T-helper 2 cell (primary cell): ENCODE results near the gene CFDP1.

Experiments
- DNase-seq, 5 experiments: peaks; one replicate each; pipeline versions ENCODE4 v3.0.0 to v3.0.0-alpha.2; 2012 to 2022

The CFDP1 gene

DNA sequence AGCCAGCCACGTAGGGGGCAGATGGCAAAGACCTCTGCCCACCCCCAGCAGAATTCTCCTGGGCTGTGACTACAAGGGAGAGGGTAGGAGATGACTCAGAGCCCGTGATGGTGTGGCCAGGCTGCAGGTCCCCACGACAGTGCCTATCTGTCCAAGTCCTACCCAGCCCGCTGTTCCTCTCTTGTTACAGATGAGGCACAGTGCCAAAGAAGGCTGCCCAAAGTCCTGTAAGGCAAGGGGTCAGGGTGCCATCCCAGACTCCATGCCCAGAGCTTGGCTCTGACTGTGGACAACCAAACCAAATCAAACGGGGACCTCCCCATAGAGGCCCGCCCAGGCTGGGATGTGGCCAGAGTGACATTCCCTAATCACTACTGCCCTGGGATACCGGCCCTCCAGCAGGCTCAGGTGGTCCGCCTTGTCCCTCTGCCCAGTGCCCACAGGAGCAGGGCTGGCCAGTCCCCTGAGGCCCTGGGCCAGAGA is 169.3 kb downstream of the CFDP1 start:
- DNase-seq, result no peak

DNA sequence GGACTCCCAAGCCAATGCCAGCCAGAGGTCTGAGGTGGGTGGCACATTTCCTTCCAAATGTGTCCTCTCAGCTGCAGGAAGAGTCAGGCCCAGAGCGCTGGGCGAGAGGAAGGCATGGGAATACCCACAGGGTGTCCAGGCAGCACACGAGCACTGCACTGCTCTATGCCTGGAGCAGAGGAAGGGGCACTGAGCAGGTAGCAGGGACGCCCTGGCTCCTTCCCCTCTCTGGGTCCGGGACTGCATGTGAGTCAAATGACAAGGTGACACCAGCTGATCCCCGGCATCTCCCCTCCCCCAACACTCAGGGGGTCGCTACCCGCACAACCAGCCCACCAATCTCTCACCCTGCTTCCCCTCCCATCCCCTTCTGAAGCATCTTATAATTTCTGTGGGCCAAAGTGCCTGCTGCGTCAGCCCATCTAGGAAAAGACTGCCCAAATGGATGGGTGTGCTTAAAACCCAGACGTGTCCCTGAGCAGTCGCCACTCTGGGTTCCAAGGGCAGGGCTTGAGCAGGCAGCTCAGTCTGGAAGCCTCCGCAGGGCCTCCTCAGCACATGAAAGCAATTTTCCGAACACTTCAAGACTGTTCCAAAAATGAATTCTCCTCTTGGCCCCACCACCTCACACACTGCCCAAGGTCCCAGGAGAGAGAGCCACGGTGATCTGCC is 169.9 kb downstream of the CFDP1 start:
- no peak for DNase-seq

DNA sequence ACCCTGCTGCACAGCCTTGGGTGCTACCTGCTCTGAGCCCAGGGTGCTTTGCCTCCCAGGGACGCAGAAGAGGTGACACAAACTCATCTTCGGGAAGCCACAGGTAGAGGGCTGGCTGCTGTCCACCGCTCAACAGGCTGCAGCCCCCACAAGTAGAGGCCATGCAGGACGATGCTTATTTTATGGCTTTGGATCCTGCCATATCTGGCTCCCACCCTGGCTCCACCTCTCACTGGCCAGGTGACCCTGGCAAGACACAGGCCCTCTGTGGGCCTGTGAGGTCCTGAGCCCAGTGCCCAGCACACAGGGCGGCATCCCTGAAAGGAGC is 170.5 kb downstream of the CFDP1 start:
- no peak for DNase-seq

DNA sequence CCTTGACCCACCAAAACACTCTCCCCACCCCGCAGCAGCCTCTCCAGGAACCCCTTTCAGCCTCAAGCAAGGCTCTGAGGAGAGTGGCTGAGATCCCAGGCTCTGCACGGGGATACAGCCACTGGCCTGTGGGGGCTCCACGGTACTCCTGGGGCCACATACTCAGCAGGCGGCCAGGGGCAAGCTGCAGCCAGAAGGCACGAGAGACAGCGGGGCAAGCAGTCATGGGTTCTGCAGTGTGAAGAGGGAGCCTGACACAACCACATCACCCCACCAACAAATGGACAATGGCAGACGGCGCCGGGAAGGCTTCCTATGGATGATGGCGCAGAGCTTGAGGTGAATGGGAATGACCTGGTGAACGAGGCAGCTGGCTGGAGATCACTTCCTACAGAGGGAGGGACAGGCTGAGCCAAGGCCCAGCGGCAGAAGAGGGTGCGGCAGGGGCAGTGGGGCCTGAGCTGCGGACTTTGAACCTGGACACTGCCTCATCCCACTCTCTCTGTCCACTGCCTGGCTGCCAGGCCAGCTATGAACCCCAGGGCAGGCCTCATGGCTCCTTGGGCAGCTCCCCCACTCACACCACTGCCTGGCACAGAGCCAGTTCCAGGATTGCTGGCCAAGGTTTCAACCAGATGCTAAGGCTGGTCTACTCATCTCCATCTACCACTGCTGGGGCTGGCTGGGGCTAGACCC is 171.1 kb downstream of the CFDP1 start:
- DNase-seq, result no peak

DNA sequence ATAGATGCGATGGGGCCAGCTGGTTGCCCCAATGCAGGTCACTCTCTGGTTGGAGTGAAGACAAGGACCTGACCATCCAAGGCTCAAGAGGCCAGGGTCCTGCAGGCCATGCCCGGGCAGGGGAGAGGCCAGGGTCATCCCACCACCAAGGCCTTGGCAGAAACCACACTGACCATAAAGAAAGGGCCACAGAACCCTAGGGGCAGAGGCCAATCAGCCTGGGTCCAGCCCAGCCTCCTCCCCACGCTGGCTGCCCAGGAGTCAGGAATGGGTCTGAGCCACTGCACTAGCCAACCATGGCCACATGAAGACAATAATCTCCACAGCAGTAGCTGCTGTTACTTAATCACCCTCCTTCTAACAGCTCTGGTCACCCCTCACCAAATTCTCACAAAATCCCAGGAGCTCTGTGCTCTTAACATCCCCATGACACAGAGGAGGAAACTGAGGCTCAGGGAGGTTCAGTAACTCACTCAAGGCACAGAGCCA is 171.7 kb downstream of the CFDP1 start:
- no peak for DNase-seq

DNA sequence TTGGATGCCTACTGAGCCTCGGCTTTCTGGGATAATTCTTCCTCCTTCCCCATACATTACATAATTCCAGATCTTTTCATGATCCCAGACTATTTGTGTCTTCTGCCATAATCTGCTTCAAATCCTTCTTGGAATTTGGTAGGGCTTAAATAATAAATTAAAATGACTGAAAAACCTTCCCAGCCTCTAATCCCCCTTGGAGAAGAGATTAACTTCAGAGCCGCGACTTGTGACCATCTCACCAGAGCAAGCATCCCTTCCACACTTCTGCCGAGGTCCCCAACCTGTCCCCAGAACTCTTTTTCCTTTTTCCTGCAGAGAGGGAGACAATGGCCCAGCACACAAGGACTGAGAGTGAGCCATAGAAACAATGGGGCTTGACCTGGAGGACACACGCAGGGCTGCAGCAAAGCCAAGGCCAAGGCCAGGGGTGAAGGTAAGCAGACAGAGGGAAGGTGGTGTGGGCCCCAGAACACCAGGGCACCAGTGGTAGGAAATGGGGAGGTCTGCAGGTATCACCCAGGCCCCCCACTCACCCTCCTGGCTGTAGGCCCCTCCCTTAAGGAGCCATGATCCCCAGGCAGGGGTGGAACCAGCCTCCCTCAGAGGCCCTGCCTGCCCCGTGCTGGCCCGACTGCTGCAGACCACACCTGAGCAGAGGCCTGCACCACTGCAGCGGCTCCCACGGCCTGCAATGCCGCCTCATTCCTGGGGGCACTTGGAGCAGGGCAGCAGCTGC is 172.3 kb downstream of the CFDP1 start:
- DNase-seq, result no peak

DNA sequence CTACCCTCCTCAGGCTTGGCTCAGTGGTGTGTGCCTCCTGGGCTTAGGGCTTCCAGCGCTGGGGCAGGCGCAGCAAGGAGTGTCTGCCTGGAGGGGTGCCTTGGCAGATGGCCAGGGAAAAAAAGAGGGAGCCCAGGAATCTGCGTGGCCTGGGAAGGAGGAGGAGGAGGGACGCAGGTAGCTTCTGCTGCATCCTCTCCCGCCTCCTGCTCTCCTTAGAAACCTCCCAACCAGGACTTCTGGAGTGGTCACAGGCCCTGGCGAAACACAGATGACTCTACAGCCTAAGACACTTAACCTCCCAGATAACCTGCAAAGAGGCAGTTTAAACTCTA is 174.5 kb downstream of the CFDP1 start:
- no peak for DNase-seq

DNA sequence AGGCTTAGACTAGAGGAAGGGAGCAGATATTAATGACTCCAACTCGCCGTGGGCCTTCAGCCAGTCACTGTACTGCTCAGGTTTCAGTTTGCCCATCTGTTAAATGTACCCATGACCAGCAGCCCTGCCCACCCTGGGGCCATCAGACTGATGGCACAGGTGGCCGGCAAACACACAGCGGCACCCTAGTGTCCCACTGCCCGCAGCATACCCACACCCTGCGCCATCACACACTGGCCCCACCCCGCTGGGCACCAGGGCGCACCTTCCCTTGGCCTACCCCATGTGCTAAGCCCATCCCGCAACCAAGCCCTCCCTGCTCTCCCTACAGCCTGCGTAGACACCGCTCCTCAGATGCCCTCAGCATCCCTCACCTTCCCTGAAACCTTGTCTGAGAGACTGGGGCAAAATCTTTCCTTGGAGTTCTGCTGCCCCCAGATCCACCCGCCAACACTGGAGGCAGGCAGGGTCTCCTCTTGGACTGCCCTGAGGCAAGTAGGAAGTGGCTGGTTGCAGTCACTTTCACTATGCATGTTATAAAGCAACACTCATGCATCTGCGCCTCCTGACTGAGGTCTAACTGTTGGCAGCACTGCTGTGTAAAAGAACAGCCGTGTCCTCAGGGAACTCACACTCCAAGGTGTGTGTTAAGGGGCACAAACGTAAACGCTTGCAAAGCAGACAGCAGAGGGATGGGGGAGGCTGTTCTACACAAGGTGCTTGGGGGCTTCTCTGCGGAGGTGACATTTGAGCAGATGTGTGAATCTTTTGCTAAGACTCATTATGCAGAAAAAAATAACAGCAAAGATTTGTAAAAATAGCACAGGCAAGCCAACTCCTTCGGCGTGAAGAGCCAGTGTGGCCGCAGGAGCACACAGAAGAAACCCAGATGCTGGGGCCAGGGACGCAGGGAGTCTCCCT is 175.2 kb downstream of the CFDP1 start:
- DNase-seq, result no peak

DNA sequence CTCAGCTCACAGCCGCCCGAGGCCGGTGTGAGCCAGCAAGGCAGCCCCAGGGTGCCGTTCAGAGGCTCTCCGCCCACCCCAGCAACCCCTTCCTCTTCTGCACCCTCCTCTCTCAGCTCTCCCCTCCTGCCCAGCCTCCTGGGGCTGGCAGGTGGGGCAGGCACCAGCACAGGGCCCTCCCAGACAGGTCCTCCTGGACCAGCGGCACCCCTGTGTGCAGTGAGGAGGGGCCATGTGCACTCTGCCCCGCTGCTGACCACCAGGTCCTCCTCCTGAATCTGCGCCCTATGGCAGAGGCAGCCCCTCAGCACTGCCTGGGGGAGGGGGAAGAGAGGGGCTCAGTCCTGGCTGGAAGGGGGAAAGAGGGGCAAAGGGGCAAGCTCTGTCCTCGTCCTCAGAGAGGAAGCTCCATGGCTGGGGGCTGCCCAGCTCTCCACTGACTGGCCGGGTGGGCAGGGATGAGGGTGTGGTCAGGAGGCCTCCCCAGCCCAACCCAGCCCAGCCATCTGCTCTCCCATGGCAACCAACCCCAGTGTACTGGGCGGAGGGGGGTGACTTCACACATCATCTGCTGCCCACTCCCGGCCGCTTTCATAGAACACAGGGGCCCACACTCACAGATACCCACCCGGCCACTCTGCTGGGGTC is 176.5 kb downstream of the CFDP1 start:
- DNase-seq, result no peak

DNA sequence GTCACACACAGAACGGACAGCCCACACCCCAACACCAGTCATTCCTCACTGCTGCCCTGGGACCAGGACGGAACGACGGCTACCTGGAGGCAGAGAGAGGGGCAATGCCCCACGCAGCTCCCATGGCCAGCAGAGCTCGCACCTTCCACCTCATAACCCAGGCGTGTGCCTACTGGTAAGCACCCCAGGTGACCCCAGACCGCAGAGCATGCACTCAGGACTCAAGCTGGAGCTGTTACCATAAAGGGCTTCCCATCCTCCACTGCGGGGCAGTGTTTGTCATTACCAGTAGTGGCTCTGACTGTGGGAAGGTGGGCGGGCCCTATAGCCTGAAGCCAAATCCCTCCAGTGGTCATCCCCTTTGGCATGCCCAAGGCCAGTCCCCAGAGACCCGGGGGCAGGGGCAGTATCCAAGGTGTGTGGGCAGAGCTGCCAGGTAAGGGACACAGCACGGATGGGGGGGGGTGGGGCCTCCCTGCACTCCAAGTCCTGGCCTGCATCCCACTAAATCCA is 177.2 kb downstream of the CFDP1 start:
- DNase-seq, result no peak

DNA sequence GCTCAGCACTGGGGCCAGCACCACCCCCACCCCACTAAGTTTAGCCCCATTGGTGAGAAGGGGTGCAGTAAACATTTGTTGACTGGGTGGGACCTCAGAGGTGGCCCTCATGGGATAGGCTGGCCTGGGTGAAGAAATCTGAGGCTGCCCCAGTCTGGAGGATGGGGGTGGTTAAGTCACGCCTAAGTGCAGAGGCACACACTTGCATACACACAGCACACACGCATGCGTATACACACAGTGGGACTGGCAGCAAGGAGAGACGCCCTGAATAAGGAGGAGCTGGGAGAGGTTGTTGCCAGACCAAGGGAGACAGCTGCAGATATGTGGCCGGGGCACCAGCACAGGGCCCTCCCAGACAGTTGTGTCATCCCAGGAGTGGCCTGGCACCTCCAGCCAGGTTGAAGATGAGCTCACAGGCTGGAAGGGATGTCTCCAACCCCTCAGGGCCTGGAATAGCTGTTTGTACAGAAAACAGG is 178.9 kb downstream of the CFDP1 start:
- DNase-seq, result no peak

DNA sequence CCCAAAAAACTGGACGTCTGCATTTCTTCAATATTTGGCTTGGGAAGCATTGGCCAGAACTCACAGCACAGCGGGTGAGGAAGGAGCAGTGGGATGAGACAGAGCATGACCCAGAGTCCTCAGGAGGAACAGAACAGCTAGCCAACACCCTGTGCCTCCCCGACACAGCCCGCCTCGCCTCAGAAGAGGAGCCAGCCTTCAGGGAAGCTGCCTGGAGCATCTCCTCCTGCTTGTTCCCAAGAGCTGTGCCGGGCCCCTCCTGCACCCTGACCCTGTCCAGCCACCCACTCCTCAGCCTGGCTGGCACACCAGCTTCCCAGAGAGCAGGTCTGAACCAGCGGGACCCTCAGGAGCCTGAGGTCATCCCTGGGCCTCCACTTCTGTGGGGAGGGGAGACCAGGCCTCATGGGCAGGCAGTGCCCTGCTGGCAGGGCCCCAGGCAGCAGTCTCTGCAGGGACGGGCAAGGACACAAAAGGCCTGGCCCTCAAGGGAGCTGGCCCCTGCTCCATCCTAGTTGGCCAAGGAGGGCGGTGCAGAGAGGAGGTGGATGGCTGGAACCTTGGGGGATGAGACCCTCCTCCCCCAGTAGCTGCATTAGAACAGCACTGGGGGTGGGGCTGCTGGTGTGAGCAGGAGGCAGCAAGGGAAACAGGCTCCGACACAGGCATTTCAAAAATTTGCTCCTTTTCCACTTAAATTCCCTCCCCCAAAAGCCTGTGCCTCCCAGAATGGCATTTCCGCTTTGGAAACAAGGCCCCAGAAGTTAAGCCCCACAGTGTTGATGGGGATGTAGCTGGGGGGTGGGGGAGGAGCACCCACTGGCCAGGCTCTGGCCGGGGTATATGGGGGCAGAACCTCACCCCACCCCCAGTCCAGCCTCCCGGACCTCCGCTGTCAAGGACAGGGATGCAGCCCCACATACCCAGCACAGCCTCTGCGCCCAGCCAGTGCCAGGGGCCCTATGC is 180.1 kb downstream of the CFDP1 start:
- DNase-seq, result no peak

DNA sequence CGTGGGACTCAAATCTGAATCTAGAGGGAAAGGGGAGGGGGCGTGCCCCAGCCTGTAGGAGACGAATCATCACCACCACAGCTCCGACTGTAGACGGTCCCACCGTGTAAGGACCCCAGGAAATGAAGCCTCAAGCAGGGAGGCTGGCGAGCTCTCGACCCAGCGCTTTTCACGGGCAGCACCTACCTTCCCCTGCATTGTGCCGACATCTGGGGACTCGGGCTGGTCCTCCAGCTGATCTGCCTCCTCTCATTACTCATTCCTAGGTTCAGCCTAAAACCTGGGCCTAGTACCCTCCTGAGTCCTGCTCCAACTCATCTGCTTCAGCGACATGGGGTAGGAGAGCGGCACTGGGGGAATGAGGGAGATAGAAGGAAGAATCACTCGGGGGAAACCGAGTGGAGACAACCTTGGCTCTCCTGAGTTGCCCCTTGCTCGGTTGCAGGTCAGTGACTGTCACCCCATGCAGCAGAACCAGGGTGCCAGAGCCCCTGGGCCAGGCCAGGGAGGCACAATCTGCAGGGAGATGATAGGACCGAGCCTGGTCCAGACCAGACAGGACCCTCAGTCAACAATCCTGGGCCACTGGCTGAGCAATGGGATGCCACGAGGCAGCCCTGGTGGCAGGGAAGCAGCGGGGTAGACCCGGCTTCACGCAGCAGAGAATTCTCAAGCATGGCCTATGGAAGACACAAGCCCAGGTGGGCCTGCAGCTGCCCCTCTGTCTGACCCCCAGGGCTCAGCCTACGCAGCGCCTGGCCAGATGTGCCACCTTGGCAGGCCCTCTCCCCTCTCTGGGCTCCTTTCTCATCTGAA is 181.0 kb downstream of the CFDP1 start:
- DNase-seq, result no peak

DNA sequence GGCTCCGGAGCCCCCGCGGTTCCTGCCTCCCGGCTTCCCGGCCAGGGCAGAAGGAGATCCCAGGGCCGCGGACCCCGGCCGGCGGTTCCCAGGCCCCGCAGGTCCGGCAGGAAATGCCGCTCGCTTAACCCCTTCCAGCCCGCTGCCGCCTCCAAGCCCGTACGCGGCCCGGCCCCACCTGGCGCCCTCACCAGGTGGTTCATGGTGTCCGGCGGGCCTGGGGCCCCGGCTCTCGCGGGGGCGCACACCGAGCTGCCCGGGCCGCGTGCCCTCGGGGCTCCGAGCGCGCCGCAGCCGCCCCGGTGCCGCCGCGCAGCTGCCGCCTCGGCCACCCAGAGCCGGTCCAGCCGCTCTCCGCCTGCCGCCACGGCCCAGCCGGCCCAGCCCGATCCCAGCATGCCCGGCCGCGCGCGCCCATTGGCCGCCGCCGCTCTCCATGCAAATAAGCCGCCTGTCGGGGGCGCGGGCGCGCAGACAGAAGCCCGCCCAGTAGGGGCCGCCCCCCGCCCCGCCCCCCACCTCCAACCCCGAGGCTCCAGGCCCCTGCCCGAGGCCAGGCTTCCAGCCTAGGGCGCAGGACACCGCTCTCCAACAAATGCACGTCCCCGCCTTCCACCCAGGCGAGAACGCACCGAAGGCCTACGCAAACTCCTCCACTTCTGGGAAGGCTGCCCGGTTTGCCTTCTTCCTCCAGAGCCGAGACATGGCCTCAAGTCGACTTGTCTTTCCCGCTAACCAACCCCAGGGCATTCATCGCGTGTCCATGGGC is 181.8 kb downstream of the CFDP1 start, which contains the start of gene BCAR1:
Gene BCAR1, minus strand, starts transcription at position 345 of the 769 bp plus-strand sequence. Its CDS starts 142 bp downstream, at position 203.
- no peak for DNase-seq

DNA sequence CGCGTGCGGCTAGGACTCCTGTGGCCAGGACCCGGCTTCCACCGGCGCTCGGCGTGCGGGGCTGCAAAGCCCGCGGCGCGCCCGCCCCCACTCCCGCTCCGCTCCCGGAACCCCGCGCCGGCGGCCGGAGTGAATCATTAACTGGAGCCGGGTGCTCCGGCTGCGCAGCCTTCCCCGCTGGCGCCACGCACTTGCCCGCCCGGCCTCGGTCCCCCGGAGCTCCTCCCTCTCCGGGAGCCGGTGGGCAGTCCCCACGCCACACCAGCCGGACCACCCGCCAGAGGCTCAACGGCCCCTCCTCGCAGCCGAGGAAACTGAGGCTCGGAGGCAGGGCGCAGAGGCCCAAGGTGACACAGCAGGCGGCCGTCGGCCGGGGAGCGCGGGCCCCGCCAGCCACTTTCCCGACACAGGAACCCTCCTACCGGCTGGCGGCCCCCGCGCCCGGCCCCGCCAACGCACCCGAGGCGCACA is 182.5 kb downstream of the CFDP1 start:
- no peak for DNase-seq

DNA sequence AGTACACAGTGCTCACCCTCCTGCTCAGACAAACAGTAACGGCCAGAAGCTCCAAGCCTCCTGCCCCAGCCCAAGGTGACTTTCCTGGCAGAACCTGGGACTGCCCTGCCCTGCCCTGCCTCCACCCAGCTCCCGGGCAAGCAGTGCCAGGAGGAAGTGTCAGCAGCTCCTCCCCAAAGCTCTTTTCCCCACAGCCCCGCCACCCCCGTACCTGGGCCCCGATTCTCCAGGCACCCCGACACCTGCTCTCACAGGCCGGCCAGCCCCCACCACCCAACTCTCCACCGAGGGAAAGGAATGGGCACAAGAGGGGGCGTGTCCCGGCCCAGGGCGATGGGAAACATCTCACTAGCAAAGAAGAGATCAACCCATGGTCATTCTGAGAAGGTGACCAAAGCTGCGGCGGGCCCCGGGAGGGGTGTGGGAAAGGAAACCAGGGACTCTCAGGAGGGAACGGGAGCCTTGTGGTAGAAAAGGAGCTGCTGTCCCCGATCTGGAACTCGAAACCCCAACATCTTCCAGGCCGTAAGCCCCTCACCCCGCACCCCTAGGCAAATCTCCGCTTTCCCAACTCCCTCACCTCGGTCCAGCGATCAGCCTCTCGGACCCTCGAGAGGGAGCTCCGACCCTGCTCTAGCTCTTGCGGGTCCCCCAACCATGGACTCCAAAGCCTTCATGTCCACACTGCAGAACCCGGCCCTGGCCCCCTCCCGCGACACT is 183.1 kb downstream of the CFDP1 start:
- no peak for DNase-seq

DNA sequence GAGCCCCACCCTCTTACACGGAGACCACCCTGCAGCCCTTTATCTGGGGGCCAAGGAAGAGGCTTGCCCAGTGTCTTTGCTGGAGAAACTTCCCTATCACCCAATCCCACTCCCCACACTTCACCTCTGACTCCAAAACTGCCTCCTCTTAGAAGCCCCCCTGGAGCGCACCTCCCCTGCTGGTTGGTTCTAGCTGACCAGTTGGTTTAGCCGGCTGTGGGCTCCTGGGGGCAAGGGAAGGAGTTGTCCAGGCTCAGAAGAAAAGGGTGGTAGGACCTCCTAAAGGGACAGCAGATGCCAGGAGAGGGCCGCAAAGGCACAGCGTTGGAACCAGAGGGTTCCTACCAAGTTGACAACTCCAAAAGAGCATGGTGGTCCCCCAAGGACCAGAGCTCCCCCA is 183.9 kb downstream of the CFDP1 start:
- no peak for DNase-seq
